ENCODE results near the gene CLMP. TPM values are rescaled to one million over a fixed set of nuclear protein-coding genes. Genes with fewer than 3 reads are reported as not detected.

CLMP gene
- total and polyA plus RNA-seq, 9 of the 15 experiments (the other 6 are each of a cell fraction or from before 2014, with no cell fraction given) = 0.02 to 0.15 (median 0.03) TPM; not detected in 6

GRCh38 chr11:123072332-123072761 lies 122.7 kb downstream of the CLMP start:
- no peak overlapping the region for H2AFZ ChIP-seq (ENCODE audit: low read depth, low read length)
- FAIRE-seq = no peak
- H3K9ac ChIP-seq (ENCODE audit: insufficient read depth in 1 of 2, low read depth in 2 of 2, low read length in 2 of 2) = no peak overlapping the region
- no peaks in the 10 kb centered on the region for H3K9me3 ChIP-seq (replicated peaks; ENCODE audit: control insufficient read depth, insufficient read depth, low read depth, low read length)
- H3K79me2 ChIP-seq (ENCODE audit: control insufficient read depth, insufficient read depth, low read length) = no peaks in the 10 kb centered on the region
- in situ Hi-C loops (cut with MboI) (no loop called here), intact Hi-C loops (cut with micrococcal nuclease) (no loop called here)
- POLR2A ChIA-PET = interaction anchor here (0.9 to 2.9 kb wide), 2 partner anchors 10 to 11 kb away, joined by 3 to 20 read pairs; partner anchors contain the start of gene HSPA8
- no peaks in the 10 kb centered on the region for H3K27me3 ChIP-seq (ENCODE audit: control insufficient read depth in 2 of 2, insufficient read depth in 2 of 2, low read length in 2 of 2)
- ATAC-seq = no peak
- no peaks in the 10 kb centered on the region for H3K36me3 ChIP-seq (ENCODE audit: control insufficient read depth, insufficient read depth, low read length)
- no peak overlapping the region for H3K4me2 ChIP-seq (ENCODE audit: insufficient read depth, low read length)
- H4K20me1 ChIP-seq (replicated peaks; ENCODE audit: control insufficient read depth, insufficient read depth, low read length) = peaks cover 13% of the 10 kb centered on the region; the same call in 1 of the 2 replicates
- DNase-seq (ENCODE audit: extremely low read depth in 1 of 4, low spot score in 3 of 4) = no peak
- CTCF ChIA-PET (ENCODE audit: low intra/inter-chr PET ratio) = no interaction called here
- no peak overlapping the region for H3K27ac ChIP-seq (ENCODE audit: extremely low read depth, low read depth, low read length)
- H3K4me1 ChIP-seq (replicated peaks in 1 of 2; ENCODE audit: control insufficient read depth in 2 of 2, insufficient read depth in 2 of 2, low read length in 2 of 2) = peaks cover 10 to 17% of the 10 kb centered on the region in 2 experiments
- TF ChIP-seq HIVEP1 (CRISPR knock-in tag; IDR thresholded peaks at IDR 0.05) = no peak
- no peak for TF ChIP-seq ZNF165 (CRISPR knock-in tag; IDR thresholded peaks at IDR 0.05; ENCODE audit: borderline replicate concordance)
- no peak overlapping the region for H3K4me3 ChIP-seq
- no peaks in the 10 kb centered on the region for H3K9me1 ChIP-seq (ENCODE audit: control insufficient read depth, insufficient read depth, low read length)
- WGBS (ENCODE audit: insufficient coverage, low coverage, missing lambda C conversion rate) = 43% methylated on average over 2 of the region's 2 CpGs
- no TSS peak for BruUV-seq (replicated peaks)

DNA sequence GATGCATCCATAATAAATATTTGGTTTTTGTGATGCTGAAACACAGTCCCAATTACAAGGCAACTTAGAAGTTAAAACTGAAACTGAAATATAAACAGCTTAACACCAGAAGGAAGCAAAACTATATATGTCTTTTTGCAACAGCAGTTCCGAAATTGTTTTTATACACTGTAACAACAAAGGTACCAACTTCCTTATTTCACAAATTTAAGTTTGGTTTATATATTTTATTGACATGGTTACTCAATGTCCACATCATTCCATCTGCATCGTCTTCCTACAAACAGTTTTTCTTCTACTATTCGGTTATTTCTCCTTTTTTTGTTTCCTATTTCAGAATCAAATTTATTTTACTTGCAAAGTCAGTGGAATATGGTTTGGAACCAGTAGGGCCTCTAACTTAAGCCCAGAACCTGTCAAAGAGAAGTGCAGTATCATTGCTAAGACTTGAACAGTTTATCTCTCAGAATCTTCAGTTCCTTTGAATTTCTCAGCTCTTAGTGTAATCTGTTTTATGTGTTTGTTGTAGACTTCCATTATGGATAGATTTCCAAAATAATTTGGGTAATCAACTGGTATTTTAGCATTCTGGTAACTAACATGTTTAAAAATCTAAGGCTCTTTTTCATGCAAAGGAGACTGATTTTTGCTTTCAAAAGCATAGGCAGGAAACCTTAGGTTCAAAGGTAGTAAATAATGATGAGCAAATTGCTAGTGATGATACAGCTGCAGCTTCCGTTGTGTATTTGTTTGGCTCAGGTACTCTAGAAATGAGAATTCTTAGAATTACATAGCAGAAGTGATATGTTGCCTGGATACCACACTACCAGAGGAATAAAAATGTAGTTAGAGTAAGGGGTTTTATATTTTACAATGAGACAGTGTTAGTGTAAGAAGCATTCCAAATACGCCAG lies 124.9 kb downstream of the CLMP start:
- Histone ChIP-seq H3K9me3 (replicated peaks; ENCODE audit: control insufficient read depth, insufficient read depth, low read depth, low read length) (no peaks in the 10 kb centered on the region), H3K27me3 (ENCODE audit: control insufficient read depth in 2 of 2, insufficient read depth in 2 of 2, low read length in 2 of 2) (no peaks in the 10 kb centered on the region), H3K9ac (ENCODE audit: insufficient read depth in 1 of 2, low read depth in 2 of 2, low read length in 2 of 2) (no peak overlapping the region), H3K79me2 (ENCODE audit: control insufficient read depth, insufficient read depth, low read length) (peaks cover 2% of the 10 kb centered on the region; the same call in 1 of the 3 replicates), H3K36me3 (ENCODE audit: control insufficient read depth, insufficient read depth, low read length) (no peaks in the 10 kb centered on the region), H2AFZ (ENCODE audit: low read depth, low read length) (no peak overlapping the region), H3K4me2 (ENCODE audit: insufficient read depth, low read length) (no peak overlapping the region), H3K27ac (ENCODE audit: extremely low read depth, low read depth, low read length) (no peak overlapping the region), H3K4me1 (replicated peaks in 1 of 2; ENCODE audit: control insufficient read depth in 2 of 2, insufficient read depth in 2 of 2, low read length in 2 of 2) (peaks cover 10 to 14% of the 10 kb centered on the region in 2 experiments), H3K4me3 (no peak overlapping the region), H4K20me1 (replicated peaks; ENCODE audit: control insufficient read depth, insufficient read depth, low read length) (peaks cover 13% of the 10 kb centered on the region; the same call in 1 of the 2 replicates), H3K9me1 (ENCODE audit: control insufficient read depth, insufficient read depth, low read length) (no peaks in the 10 kb centered on the region)
- POLR2A ChIA-PET = interaction anchor here (1.0 to 1.2 kb wide), 2 partner anchors 8 to 9 kb away, joined by 4 to 7 read pairs; partner anchors contain the start of gene HSPA8
- in situ Hi-C loops (cut with MboI) = no loop called here
- 52% methylated on average over 5 of the region's 5 CpGs for WGBS (ENCODE audit: insufficient coverage, low coverage, missing lambda C conversion rate)
- TF ChIP-seq NFE2 (IDR thresholded peaks at IDR 0.05; ENCODE audit: low read depth) = peak; percentile 39
- no peak for TF ChIP-seq ATF1 (CRISPR knock-in tag; IDR thresholded peaks at IDR 0.05)
- no peak for TF ChIP-seq ATF1 (tag; IDR thresholded peaks at IDR 0.05)
- TF ChIP-seq ZNF655 (CRISPR knock-in tag; IDR thresholded peaks at IDR 0.05) = no peak
- TF ChIP-seq MYC (IDR thresholded peaks at IDR 0.05; ENCODE audit: low read depth, low read length) = no peak
- TF ChIP-seq MYC (CRISPR knock-in tag; IDR thresholded peaks at IDR 0.05; ENCODE audit: borderline replicate concordance, low read depth) = no peak
- no peak for TF ChIP-seq NCOA4 (IDR thresholded peaks at IDR 0.05; ENCODE audit: partially characterized antibody)
- TF ChIP-seq ZNF444 (CRISPR knock-in tag; IDR thresholded peaks at IDR 0.05) = no peak
- CTCF ChIA-PET (ENCODE audit: low intra/inter-chr PET ratio) = no interaction called here
- intact Hi-C loops (cut with micrococcal nuclease) = no loop called here
- FAIRE-seq = no peak
- BruUV-seq (replicated peaks) = no TSS peak
- DNase-seq (ENCODE audit: extremely low read depth in 1 of 4, low spot score in 3 of 4) = no peak
- 0 out of 3 replicates have a peak, but pooled peaks have one; percentile 11 for ATAC-seq

Measured in K562 (cell line).